Measurements from ENCODE around the gene FYB2.

FYB2 gene

DNA sequence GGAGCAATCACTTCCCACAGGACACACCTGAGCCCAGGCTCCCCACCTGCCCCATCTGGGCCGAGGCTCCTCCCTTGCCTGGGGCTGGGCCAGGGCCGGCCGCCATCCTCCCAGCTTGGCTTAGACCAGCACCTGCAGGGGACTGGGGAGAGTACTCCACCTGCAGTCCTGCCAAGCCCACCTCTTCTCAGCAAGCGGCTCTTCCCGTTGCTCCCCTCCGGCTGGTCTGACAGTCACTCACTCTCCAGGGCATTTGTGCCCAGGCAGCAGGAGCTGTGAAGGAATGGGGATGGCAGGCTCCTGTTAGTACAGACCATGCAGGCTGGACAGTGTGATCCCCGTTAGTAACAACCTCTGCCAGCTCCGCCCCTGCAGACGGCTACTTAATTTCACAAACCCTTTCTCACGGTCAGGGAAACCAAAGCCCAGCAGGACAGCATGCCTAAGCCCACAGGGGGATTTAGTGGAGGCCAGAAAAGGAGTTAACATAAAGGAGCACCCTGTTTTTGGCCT lies at the start of gene FYB2:
Gene FYB2 (minus strand): TSS at position 18 of the 513 bp plus-strand sequence. CDS start 114 bp downstream, outside the sequence.
- no peak for DNase-seq

- no peak for DNase-seq
Observed at GRCh38 chr1:56868761-56869160, 49.6 kb upstream of the FYB2 start.

- no peak for DNase-seq
Observed at GRCh38 chr1:56867491-56867890, 48.3 kb upstream of the FYB2 start.

- no peak for DNase-seq
Observed at GRCh38 chr1:56866656-56867055, 47.5 kb upstream of the FYB2 start.

DNA sequence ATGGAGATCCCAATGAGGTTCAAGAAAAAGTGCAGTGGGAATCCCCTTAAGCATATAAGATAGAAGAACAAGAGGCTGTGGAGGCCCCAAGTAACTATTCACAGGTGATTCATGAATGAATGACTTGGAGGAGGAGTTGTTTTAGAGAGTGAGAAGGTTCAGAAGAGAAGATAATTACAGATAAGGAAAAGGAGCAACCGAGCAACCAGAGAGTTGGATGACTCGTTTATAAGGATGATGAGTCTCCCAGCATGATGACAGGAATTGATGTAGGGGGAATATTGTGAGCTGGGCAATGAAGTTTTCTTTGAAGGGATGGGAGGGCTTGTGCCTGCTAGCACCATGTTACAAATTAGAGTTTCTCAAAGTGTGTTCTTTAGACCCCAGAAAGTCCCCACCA lies 45.2 kb upstream of the FYB2 start:
- no peak for DNase-seq

- DNase-seq: no peak
Observed at GRCh38 chr1:56863265-56863992, 44.2 kb upstream of the FYB2 start.

- no peak for DNase-seq
Observed at GRCh38 chr1:56859287-56859686, 40.1 kb upstream of the FYB2 start.

GRCh38 chr1:56856186-56856585 lies 37.0 kb upstream of the FYB2 start:
- no peak for DNase-seq

DNA sequence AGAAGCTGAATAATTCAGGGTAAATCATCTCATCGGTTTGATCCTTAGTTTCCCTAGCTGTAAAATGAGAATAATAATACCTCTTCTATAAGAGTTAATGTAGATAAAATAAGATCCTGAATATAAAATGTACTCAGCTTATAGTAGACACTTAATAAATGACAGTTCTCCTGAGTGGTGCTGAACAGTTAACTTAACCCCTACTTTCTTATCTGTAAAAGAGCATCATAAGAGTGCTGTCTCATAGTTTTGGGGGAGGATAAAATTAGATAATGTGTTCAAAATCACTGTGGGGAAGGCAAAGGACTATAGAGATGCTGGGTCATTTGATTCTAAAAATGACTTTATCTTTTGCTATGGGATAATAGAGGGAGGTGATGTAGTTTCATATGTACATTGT lies 36.0 kb upstream of the FYB2 start:
- DNase-seq: no peak

GRCh38 chr1:56854521-56855099 lies 35.4 kb upstream of the FYB2 start, which contains the start of gene C8A:
C8A (plus strand) TSS chr1:56854797; CDS start chr1:56854902, 105 bp downstream.
- no peak for DNase-seq

GRCh38 chr1:56852476-56852875 lies 33.3 kb upstream of the FYB2 start:
- no peak for DNase-seq

DNA sequence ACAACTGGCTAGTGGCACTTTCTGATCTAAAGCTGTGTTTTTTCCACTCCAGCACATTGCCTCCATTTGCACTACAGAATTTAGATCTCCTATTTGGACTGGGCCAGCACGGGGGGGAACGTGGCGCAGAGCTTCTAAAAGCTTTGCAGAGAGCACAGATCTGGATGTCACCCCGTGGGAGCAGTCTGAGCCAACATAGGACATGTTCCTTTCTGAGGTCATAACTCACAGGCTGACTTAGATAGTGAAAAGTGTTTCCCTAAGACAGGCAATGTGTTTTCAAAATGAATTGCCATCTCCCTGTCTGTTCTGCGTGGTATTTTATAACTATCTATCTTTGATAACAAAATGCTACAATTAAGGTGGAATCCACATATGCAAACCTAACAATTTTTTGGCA lies 31.7 kb upstream of the FYB2 start:
- DNase-seq: no peak

- no peak for DNase-seq
Observed at GRCh38 chr1:56850411-56850810, 31.2 kb upstream of the FYB2 start.

GRCh38 chr1:56849750-56850149 lies 30.5 kb upstream of the FYB2 start:
- DNase-seq: no peak

DNA sequence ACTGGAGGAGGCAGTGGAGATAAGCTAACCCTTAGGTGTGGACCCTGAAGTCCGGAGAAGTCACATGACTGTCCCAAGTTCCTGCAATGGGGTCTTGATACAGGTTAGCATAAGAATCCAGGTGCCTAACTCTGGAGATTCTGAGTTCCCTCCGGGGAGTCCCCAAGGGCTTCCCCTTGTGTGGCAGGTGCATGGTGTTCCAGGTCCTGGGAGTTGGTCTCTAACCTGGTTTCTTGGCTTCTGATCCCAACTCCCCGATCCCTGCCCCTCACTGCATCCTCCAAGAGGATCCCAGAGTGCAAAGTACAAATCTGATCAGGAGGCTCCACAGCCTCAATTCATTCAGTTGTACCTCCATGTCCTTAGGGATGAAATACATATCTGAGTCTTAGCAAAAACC lies 26.1 kb upstream of the FYB2 start:
- DNase-seq: no peak

GRCh38 chr1:56844545-56845136 lies 25.4 kb upstream of the FYB2 start:
- DNase-seq: no peak

DNA sequence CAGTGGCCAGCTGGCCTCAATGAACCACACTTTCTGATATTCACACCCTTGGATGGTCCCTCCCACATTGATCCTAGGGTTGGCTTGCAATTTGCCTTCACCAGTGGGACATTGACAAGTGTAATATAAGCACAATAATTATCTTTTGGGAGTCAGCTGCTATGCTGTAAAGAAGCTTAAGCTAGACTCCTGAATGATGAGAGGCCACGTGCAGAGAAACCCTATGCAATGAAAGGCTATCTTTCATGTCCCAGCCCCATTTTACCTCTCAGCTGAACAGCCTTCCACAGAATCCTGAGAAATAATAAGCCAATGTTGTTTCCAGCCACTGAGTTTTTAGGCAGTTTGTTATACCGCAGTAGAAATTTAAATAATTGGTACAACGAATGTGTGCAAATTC lies 24.3 kb upstream of the FYB2 start:
- DNase-seq: no peak

DNA sequence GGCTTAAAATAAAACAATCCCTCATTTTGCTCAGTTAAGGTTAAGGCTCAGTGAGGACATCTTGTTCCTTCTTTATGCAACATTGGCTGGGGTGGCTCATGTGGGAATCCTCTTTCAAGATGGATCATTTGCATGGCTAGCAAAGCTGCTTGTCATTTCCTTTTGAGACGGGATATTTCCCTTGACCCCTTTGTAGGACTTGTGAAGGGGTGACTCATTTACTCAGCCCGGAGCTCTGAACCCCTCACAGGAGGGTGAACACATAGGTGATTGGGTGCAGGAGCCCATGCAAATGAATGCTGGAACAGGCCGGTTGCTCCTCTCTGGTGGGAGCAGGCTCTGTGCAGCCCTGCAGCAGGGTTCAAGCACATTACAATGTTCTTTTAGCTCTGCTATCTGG lies 19.6 kb upstream of the FYB2 start:
- DNase-seq: no peak

GRCh38 chr1:56837244-56837939 lies 18.2 kb upstream of the FYB2 start:
- DNase-seq: no peak

- no peak for DNase-seq
Observed at GRCh38 chr1:56836359-56836758, 17.2 kb upstream of the FYB2 start.

- DNase-seq: no peak
Observed at GRCh38 chr1:56835657-56836056, 16.5 kb upstream of the FYB2 start.

DNA sequence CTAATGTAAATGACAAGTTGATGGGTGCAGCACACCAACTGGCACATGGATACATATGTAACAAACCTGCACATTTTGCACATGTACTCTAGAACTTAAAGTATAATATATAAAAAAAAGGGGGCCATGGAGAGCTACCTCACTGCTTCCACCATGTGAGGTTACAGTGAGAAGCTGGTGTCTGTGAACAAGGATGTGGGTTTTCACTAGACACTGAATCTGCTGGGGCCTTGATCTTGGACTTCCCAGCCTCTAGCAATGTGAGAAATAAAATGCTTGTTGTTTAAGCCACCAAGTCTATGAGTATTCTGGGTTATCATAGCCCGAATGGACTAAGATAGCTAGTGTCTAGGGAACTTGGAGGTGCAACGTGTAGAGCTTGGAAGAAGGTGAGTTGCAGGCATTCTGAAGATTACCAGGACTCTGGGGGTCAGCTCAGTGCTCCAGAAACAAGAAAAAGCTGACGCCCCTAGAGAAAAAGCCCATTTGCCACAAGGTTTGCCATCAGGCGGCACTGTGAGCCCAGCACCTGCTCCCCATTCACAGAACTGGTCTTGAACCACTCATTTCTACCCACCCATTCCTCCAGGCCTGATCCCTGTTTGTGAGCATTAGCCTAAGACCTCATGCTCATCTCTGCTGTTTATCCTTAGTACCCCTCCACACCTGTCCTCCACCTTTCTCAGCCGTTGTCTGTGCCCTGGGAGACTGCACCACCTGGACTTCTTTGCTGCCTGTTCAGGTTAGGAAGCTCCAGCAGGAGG lies 15.1 kb upstream of the FYB2 start:
- no peak for DNase-seq

- DNase-seq: no peak
Observed at GRCh38 chr1:56833088-56833487, 13.9 kb upstream of the FYB2 start.

Data from NCI-H446 treated with DMSO at 0.1 percent for 48 hours (cell line).